Gastroesophageal sphincter (tissue), 4 donors: ENCODE results near the gene GIMAP6. TPM values are rescaled to one million over a fixed set of nuclear protein-coding genes. Genes with fewer than 3 reads are reported as not detected.
"Not testable (repeated sequence)": the region's sequence is repeated elsewhere in the genome, so short reads cannot be mapped to it uniquely, and the experiment has no call there.

Experiments used
- ATAC-seq: fragments of 150-250 bp; one replicate; pipeline ENCODE4 v1.9.1; 2016; ENCODE audit warnings: mild to moderate bottlenecking, moderate library complexity
- H3K27ac ChIP-seq, 4 donors: fragments of 200-600 bp; sonication (generic) in 3 of 4; 1 replicate in 3 of 4; 2 replicates in 1 of 4; pipeline ENCODE4 v1.5.1; 2016 to 2019
- H3K27me3 ChIP-seq: fragments of 200-600 bp; sonication (generic); one replicate; pipeline ENCODE4 v1.5.1; 2019
- H3K36me3 ChIP-seq, 2 donors: fragments of 200-600 bp; sonication (generic); one replicate each; pipeline ENCODE4 v1.5.1; 2019; ENCODE audit warnings: control low read depth in 1 of 2
- H3K4me1 ChIP-seq, 3 donors: fragments of 200-600 bp; sonication (generic); 1 replicate in 2 of 3; 2 replicates in 1 of 3; pipeline ENCODE4 v1.5.1; 2016 to 2019; ENCODE audit warnings: control low read depth in 2 of 3
- H3K4me3 ChIP-seq, 2 donors: fragments of 200-600 bp; sonication (generic); one replicate each; pipeline ENCODE4 v1.5.1; 2019; ENCODE audit warnings: mild to moderate bottlenecking in 1 of 2, moderate library complexity in 1 of 2
- H3K9me3 ChIP-seq, 3 donors: fragments of 200-600 bp; sonication (generic); one replicate each; pipeline ENCODE4 v1.5.1; 2017 to 2019; ENCODE audit warnings: control low read depth in 2 of 3
- CTCF ChIP-seq, 4 experiments: fragments of 200-600 bp in 2 of 4; fragments of 450-650 bp in 2 of 4; sonication (generic) in 1 of 4; IDR thresholded peaks; one replicate each; pipeline ENCODE4 v1.5.1; 2017 to 2019; ENCODE audit warnings: antibody characterized with exemption in 4 of 4, mild to moderate bottlenecking in 2 of 4, moderate library complexity in 2 of 4
- EP300 ChIP-seq: sonication (generic); formaldehyde crosslinking; IDR thresholded peaks from one replicate; pipeline ENCODE4 v1.6.1; 2017; ENCODE audit warnings: antibody characterized with exemption, mild to moderate bottlenecking
- POLR2A ChIP-seq, 2 donors: fragments of 450-650 bp; IDR thresholded peaks; one replicate each; pipeline ENCODE4 v1.6.1; 2017; ENCODE audit warnings: antibody characterized with exemption in 2 of 2, mild to moderate bottlenecking in 2 of 2, moderate library complexity in 1 of 2
- POLR2AphosphoS5 ChIP-seq: sonication (generic); formaldehyde crosslinking; IDR thresholded peaks from one replicate; pipeline ENCODE4 v1.6.1; 2017; ENCODE audit warnings: antibody characterized with exemption
- WGBS, 2 donors: methylation state at CpG; one replicate each; pipeline ENCODE4 v1.1.5; 2018; ENCODE audit warnings: low coverage in 1 of 2; 5-methylcytosine and 5-hydroxymethylcytosine counted together
- total RNA-seq, 4 donors: library from RNA; depleted of rRNA; stranded (reverse); fragments of >200 nt; gene quantifications; one replicate each; pipeline ENCODE4 v1.1.0, GENCODE V29; 2016

The GIMAP6 gene
- total RNA-seq, 4 donors from 2014 or later = 15.7 to 45.4 (median 34.4) TPM

DNA sequence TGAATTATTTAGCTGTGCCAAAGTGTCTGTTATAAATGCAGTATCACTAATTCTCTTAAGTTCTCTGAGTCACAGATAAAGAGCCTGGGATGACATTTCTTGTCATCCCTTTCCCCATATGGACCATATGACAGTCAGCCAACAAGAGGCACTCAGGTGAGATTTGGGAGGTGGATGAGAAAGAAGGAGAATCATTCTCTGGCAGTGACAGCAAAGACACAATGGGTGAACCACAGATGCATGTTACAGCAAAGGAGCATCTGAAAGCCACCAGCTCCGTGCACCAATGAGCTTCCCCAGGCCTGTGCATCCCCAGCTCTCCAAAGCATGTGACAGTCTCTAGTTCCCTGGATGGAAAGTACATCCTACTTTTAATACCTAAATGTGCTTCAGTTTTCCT, 10.8 kb downstream of the GIMAP6 start:
- 80% methylated on average over 1 of the region's 1 CpG; no CpG with 5 or more reads in 1 of the 2 donors for WGBS, 2 donors

GRCh38 chr7:150620617-150621371, 11.4 kb downstream of the GIMAP6 start:
- no peak overlapping the region for H3K4me3 ChIP-seq
- H3K4me1 ChIP-seq = no peaks in the 10 kb centered on the region
- no peaks in the 10 kb centered on the region for H3K9me3 ChIP-seq
- WGBS, 2 donors = 50 to 61% methylated on average over 2 to 3 of the region's 3 CpGs
- H3K27ac ChIP-seq = no peak overlapping the region
- no peak for ATAC-seq
- no peaks in the 10 kb centered on the region for H3K36me3 ChIP-seq
- H3K27me3 ChIP-seq = no peaks in the 10 kb centered on the region
- TF ChIP-seq CTCF (IDR thresholded peaks at IDR 0.05) (no peak), EP300 (no peak), POLR2AphosphoS5 (no peak), POLR2A (IDR thresholded peaks at IDR 0.05) (no peak)

More for the DNA sequence above, 10.8 kb downstream of the GIMAP6 start:
- H3K9me3 ChIP-seq = no peaks in the 10 kb centered on the region
- no peak overlapping the region for H3K27ac ChIP-seq
- no peaks in the 10 kb centered on the region for H3K4me1 ChIP-seq
- no peak for ATAC-seq
- no peaks in the 10 kb centered on the region for H3K36me3 ChIP-seq
- no peak overlapping the region for H3K4me3 ChIP-seq
- TF ChIP-seq EP300 (no peak), CTCF (IDR thresholded peaks at IDR 0.05) (no peak), POLR2AphosphoS5 (no peak), POLR2A (IDR thresholded peaks at IDR 0.05) (no peak)
- H3K27me3 ChIP-seq = no peaks in the 10 kb centered on the region

- 76 to 82% methylated on average over 2 to 3 of the region's 3 CpGs for WGBS, 2 donors
- no peak for ATAC-seq
- Histone ChIP-seq H3K4me1 (no peaks in the 10 kb centered on the region), H3K27ac (no peak overlapping the region), H3K27me3 (no peaks in the 10 kb centered on the region), H3K9me3 (no peaks in the 10 kb centered on the region), H3K36me3 (no peaks in the 10 kb centered on the region), H3K4me3 (no peak overlapping the region)
- TF ChIP-seq EP300 (no peak), POLR2AphosphoS5 (no peak), CTCF (IDR thresholded peaks at IDR 0.05) (no peak), POLR2A (IDR thresholded peaks at IDR 0.05) (no peak)
Measured at GRCh38 chr7:150620061-150620460, 12.1 kb downstream of the GIMAP6 start.

DNA sequence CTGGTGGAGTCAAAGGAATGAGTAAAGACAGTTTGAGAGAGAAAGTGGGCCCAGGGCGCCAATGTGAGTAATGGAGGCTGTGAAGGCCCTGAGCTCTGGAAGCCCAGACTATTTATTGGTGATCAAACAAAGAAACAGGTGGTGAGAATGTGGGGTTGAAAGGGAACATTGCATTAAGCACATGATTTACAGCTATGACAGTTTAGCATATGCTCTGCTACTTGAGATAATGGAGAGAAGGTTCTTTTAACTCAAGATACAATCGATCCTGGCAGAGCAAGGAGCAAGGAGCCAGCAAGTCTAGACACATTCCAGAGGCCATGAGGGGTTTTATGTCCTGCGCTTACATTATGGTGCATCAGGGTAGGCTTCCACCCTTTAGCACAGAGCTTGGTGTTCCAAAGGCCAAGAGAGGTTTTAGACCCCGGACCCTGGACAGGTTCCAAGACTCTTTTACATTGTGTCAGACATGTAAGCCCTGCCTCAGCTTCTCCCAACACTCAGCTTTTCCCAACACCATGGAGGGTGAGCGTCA, 16.9 kb downstream of the GIMAP6 start:
- H3K9me3 ChIP-seq, H3K36me3 ChIP-seq, ATAC-seq, H3K4me3 ChIP-seq, H3K27ac ChIP-seq, H3K27me3 ChIP-seq, H3K4me1 ChIP-seq: not testable (repeated sequence)
- 53 to 100% methylated on average over 1 to 2 of the region's 5 CpGs for WGBS, 2 donors

DNA sequence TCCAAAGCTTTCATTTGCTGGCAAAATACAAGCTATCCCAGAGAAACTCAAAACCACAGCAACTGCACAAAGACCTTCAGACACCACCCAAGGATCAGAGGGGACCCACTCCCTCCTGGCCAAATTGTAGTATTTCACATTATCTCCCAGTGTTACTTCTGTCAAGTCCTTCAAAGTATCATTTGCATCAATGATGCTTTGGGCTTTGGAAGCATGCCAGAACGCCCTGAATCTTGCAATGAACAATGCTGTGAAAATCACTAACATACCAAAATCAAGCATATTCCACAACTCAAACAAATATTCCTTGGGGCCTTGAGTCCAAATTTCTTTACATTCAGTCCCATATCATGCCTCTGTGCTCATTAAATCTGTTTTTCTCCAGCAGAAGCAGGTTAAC, 17.8 kb downstream of the GIMAP6 start:
- H3K27ac ChIP-seq, H3K36me3 ChIP-seq, H3K4me3 ChIP-seq, H3K4me1 ChIP-seq, H3K27me3 ChIP-seq, ATAC-seq, H3K9me3 ChIP-seq: not testable (repeated sequence)
- 50 to 70% methylated on average over 1 of the region's 1 CpG for WGBS, 2 donors

- H3K9me3 ChIP-seq = no peaks in the 10 kb centered on the region
- no peak for TF ChIP-seq EP300
- TF ChIP-seq POLR2AphosphoS5 = no peak
- no peak for TF ChIP-seq CTCF (IDR thresholded peaks at IDR 0.05)
- no peak for TF ChIP-seq POLR2A (IDR thresholded peaks at IDR 0.05)
- H3K27me3 ChIP-seq = no peaks in the 10 kb centered on the region
- H3K36me3 ChIP-seq = no peaks in the 10 kb centered on the region
- no peak overlapping the region for H3K4me3 ChIP-seq
- 60 to 67% methylated on average over 1 of the region's 1 CpG for WGBS, 2 donors
- no peak overlapping the region for H3K27ac ChIP-seq
- ATAC-seq = no peak
- H3K4me1 ChIP-seq = no peaks in the 10 kb centered on the region
Measured at GRCh38 chr7:150613880-150614279, 18.3 kb downstream of the GIMAP6 start.
